Activated CD4-positive, alpha-beta T cell treated with anti-CD3 and anti-CD28 coated beads, Interleukin-2, amount 10 ng/mL, durations not matched to agents 24 days and 14 days (primary cell): ENCODE results near the gene NVL. TPM values are rescaled to one million over a fixed set of nuclear protein-coding genes. Genes with fewer than 3 reads are reported as not detected.

Source experiments
- DNase-seq: peaks from one replicate; pipeline ENCODE4 v3.0.0; 2022
- H3K27ac Mint-ChIP-seq: one replicate; pipeline ENCODE4 v1.8.0; 2022; ENCODE audit warnings: mild to moderate bottlenecking, mixed read lengths
- H3K27me3 Mint-ChIP-seq: one replicate; pipeline ENCODE4 v1.8.0; 2022; ENCODE audit warnings: mixed read lengths
- H3K36me3 Mint-ChIP-seq: one replicate; pipeline ENCODE4 v1.8.0; 2022; ENCODE audit warnings: low read depth, mild to moderate bottlenecking, mixed read lengths
- H3K4me1 Mint-ChIP-seq: one replicate; pipeline ENCODE4 v1.8.0; 2021; ENCODE audit warnings: mixed read lengths
- H3K4me3 Mint-ChIP-seq: one replicate; pipeline ENCODE4 v1.8.0; 2022; ENCODE audit warnings: mild to moderate bottlenecking, moderate library complexity, mixed read lengths
- H3K9me3 Mint-ChIP-seq: one replicate; pipeline ENCODE4 v1.8.0; 2021; ENCODE audit warnings: mixed read lengths
- intact Hi-C: fragments of 100-400 bp; cut with micrococcal nuclease; formaldehyde crosslinking; loops from one replicate; pipeline ENCODE4 v1.15.1; 2023
- total RNA-seq: library from RNA; stranded (reverse); gene quantifications from 2 replicates; pipeline ENCODE4 v1.2.3, GENCODE V29; 2022

Gene NVL
- total RNA-seq = 41.4 and 52.4 TPM in 2 replicates

GRCh38 chr1:224329842-224330753, at the start of gene NVL:
Gene NVL (minus strand): TSS chr1:224330172. CDS start chr1:224330127, 45 bp downstream.
- peaks cover 46% of the 10 kb centered on the region for H3K4me1 Mint-ChIP-seq
- no peaks in the 10 kb centered on the region for H3K9me3 Mint-ChIP-seq
- H3K27me3 Mint-ChIP-seq = no peaks in the 10 kb centered on the region
- H3K4me3 Mint-ChIP-seq = peak within 1 kb of the TSS; percentile 100
- H3K27ac Mint-ChIP-seq = peak within 1 kb of the TSS; percentile 99
- H3K36me3 Mint-ChIP-seq = peaks cover 4% of the 10 kb centered on the region
- peak; percentile 93 for DNase-seq
- intact Hi-C loops = loop anchor here (1.0 to 5.0 kb wide), 8 partner anchors 10 to 628 kb away; partner anchors contain the start of genes CNIH4 and DEGS1

GRCh38 chr1:224378855-224379631, 49.1 kb upstream of the NVL start:
- peak; percentile 56 for DNase-seq
- Mint-ChIP-seq H3K27ac (peak overlapping the region; percentile 82), H3K4me3 (peak overlapping the region; percentile 80), H3K9me3 (peaks cover 2% of the 10 kb centered on the region), H3K36me3 (peaks cover 67% of the 10 kb centered on the region), H3K27me3 (no peaks in the 10 kb centered on the region), H3K4me1 (peaks cover 79% of the 10 kb centered on the region)
- intact Hi-C loops = loop anchor here (5.0 kb wide), 2 partner anchors 387 to 547 kb away; no protein-coding TSS in a partner anchor

- DNase-seq = peak; percentile 71
- intact Hi-C loops = loop anchor here (5.0 kb wide), 2 partner anchors 385 to 545 kb away; no protein-coding TSS in a partner anchor
- peak overlapping the region; percentile 84 for H3K27ac Mint-ChIP-seq
Measured at GRCh38 chr1:224377676-224378006, 47.7 kb upstream of the NVL start.

GRCh38 chr1:224375059-224375458, 45.1 kb upstream of the NVL start:
- peak; percentile 65 for DNase-seq
- H3K27ac Mint-ChIP-seq = peak overlapping the region; percentile 85
- H3K9me3 Mint-ChIP-seq = peaks cover 3% of the 10 kb centered on the region
- peak overlapping the region; percentile 56 for H3K4me3 Mint-ChIP-seq
- intact Hi-C loops = loop anchor here (5.0 kb wide), 2 partner anchors 383 to 543 kb away; no protein-coding TSS in a partner anchor
- peaks cover 75% of the 10 kb centered on the region for H3K4me1 Mint-ChIP-seq
- no peaks in the 10 kb centered on the region for H3K27me3 Mint-ChIP-seq
- H3K36me3 Mint-ChIP-seq = peaks cover 83% of the 10 kb centered on the region

More at GRCh38 chr1:224377676-224378006, 47.7 kb upstream of the NVL start:
- peaks cover 3% of the 10 kb centered on the region for H3K9me3 Mint-ChIP-seq
- peak overlapping the region; percentile 56 for H3K4me3 Mint-ChIP-seq
- peaks cover 75% of the 10 kb centered on the region for H3K36me3 Mint-ChIP-seq
- no peaks in the 10 kb centered on the region for H3K27me3 Mint-ChIP-seq
- H3K4me1 Mint-ChIP-seq = peaks cover 84% of the 10 kb centered on the region

- peaks cover 72% of the 10 kb centered on the region for H3K4me1 Mint-ChIP-seq
- peak overlapping the region; percentile 74 for H3K27ac Mint-ChIP-seq
- peaks cover 3% of the 10 kb centered on the region for H3K9me3 Mint-ChIP-seq
- intact Hi-C loops = no loop called here
- H3K36me3 Mint-ChIP-seq = peaks cover 87% of the 10 kb centered on the region
- H3K27me3 Mint-ChIP-seq = no peaks in the 10 kb centered on the region
- no peak overlapping the region for H3K4me3 Mint-ChIP-seq
- no peak for DNase-seq
Measured at GRCh38 chr1:224373008-224373590, 43.1 kb upstream of the NVL start.

GRCh38 chr1:224368409-224368808, 38.4 kb upstream of the NVL start:
- Mint-ChIP-seq H3K9me3 (no peaks in the 10 kb centered on the region), H3K4me1 (peaks cover 55% of the 10 kb centered on the region), H3K27ac (peak overlapping the region; percentile 86), H3K4me3 (peak overlapping the region; percentile 47), H3K27me3 (no peaks in the 10 kb centered on the region), H3K36me3 (peaks cover 80% of the 10 kb centered on the region)
- DNase-seq = no peak
- intact Hi-C loops = loop anchor here (1.0 kb wide), 2 partner anchors 10 to 14 kb away; no protein-coding TSS in a partner anchor

- peaks cover 35% of the 10 kb centered on the region for H3K36me3 Mint-ChIP-seq
- H3K9me3 Mint-ChIP-seq = no peaks in the 10 kb centered on the region
- intact Hi-C loops = no loop called here
- DNase-seq = no peak
- peaks cover 43% of the 10 kb centered on the region for H3K4me1 Mint-ChIP-seq
- peak overlapping the region; percentile 27 for H3K4me3 Mint-ChIP-seq
- H3K27ac Mint-ChIP-seq = no peak overlapping the region
- H3K27me3 Mint-ChIP-seq = no peaks in the 10 kb centered on the region
Measured at GRCh38 chr1:224359207-224359606, 29.2 kb upstream of the NVL start.

GRCh38 chr1:224358237-224358636, 28.3 kb upstream of the NVL start:
- Mint-ChIP-seq H3K27me3 (no peaks in the 10 kb centered on the region), H3K9me3 (no peaks in the 10 kb centered on the region), H3K36me3 (peaks cover 28% of the 10 kb centered on the region), H3K4me1 (peaks cover 44% of the 10 kb centered on the region), H3K27ac (peak overlapping the region; percentile 7), H3K4me3 (peak overlapping the region; percentile 80)
- intact Hi-C loops = loop anchor here (1.0 kb wide), 1 partner anchor 10 kb away; no protein-coding TSS in a partner anchor
- DNase-seq = no peak

- H3K4me3 Mint-ChIP-seq = peak overlapping the region; percentile 80
- no peaks in the 10 kb centered on the region for H3K27me3 Mint-ChIP-seq
- DNase-seq = no peak
- peaks cover 25% of the 10 kb centered on the region for H3K36me3 Mint-ChIP-seq
- H3K27ac Mint-ChIP-seq = peak overlapping the region; percentile 92
- no peaks in the 10 kb centered on the region for H3K9me3 Mint-ChIP-seq
- intact Hi-C loops = loop anchor here (1.0 to 2.0 kb wide), 2 partner anchors 11 to 365 kb away; no protein-coding TSS in a partner anchor
- H3K4me1 Mint-ChIP-seq = peaks cover 41% of the 10 kb centered on the region
Measured at GRCh38 chr1:224357626-224358124, 27.7 kb upstream of the NVL start.

- Mint-ChIP-seq H3K9me3 (no peaks in the 10 kb centered on the region), H3K27me3 (no peaks in the 10 kb centered on the region), H3K27ac (peak within 1 kb of the TSS; percentile 92), H3K36me3 (peaks cover 20% of the 10 kb centered on the region), H3K4me3 (peak within 1 kb of the TSS; percentile 80), H3K4me1 (peaks cover 38% of the 10 kb centered on the region)
- intact Hi-C loops = loop anchor here (1.0 to 2.0 kb wide), 5 partner anchors 23 to 364 kb away; partner anchors contain the start of genes NVL and WDR26
- peak; percentile 97 for DNase-seq
Measured at GRCh38 chr1:224356685-224357625, 27.0 kb upstream of the NVL start, which contains the start of gene CNIH4. Gene CNIH4 (plus strand): TSS chr1:224356879. CDS start chr1:224356925, 46 bp downstream.

GRCh38 chr1:224353975-224354925, 24.3 kb upstream of the NVL start:
- intact Hi-C loops = no loop called here
- no peaks in the 10 kb centered on the region for H3K9me3 Mint-ChIP-seq
- DNase-seq = no peak
- no peak overlapping the region for H3K27ac Mint-ChIP-seq
- peaks cover 27% of the 10 kb centered on the region for H3K4me1 Mint-ChIP-seq
- H3K27me3 Mint-ChIP-seq = no peaks in the 10 kb centered on the region
- H3K36me3 Mint-ChIP-seq = peaks cover 11% of the 10 kb centered on the region
- H3K4me3 Mint-ChIP-seq = no peak overlapping the region
